IMR-90 (cell line): ENCODE data around the gene CSPG5. TPM values are rescaled to one million over a fixed set of nuclear protein-coding genes. Genes with fewer than 3 reads are reported as not detected.
A peak's percentile ranks its signal among the peaks of the same experiment; 100 is the strongest.

Experiments
- ATAC-seq: fragments of 200-7000 bp; cut with Tn5 transposase; 2 replicates; pipeline ENCODE4 v1.9.1; 2020; ENCODE audit warnings: low read depth, mild to moderate bottlenecking, moderate library complexity
- BruUV-seq: library from RNA; stranded (reverse); fragments of 400-500 nt; replicated peaks from 2 replicates; lab custom pipeline; 2021; lab: Mats Ljungman, UMichigan
- CTCF ChIA-PET: fragments of 300-600 bp; formaldehyde crosslinking; extraction: SDS; loops from one replicate; lab custom pipeline; 2021; ENCODE audit warnings: antibody characterized with exemption; lab: Yijun Ruan, JAX
- POLR2A ChIA-PET: fragments of 300-600 bp; sonication (Branson Sonifier 250); formaldehyde crosslinking; loops from one replicate; lab custom pipeline; 2022; ENCODE audit warnings: antibody characterized with exemption; ENCODE audit not compliant: unreplicated experiment; lab: Charles Lee
- DNase-seq: peaks from one replicate; pipeline ENCODE4 v3.0.0; 2013
- H2AFZ ChIP-seq: replicated peaks from 2 replicates; pipeline ENCODE3; 2013; ENCODE audit warnings: low read length, mild to moderate bottlenecking; ENCODE audit not compliant: poor library complexity
- H2AK5ac ChIP-seq: 2 replicates; pipeline ENCODE4 v1.6.1; 2013; ENCODE audit warnings: low read depth, low read length, inconsistent platforms
- H2AK9ac ChIP-seq: replicated peaks from 2 replicates; pipeline ENCODE3; 2013; ENCODE audit warnings: mild to moderate bottlenecking, low read depth, low read length, moderate library complexity; ENCODE audit not compliant: poor library complexity
- H2BK120ac ChIP-seq: 2 replicates; pipeline ENCODE4 v1.6.1; 2013; ENCODE audit warnings: low read depth, low read length, inconsistent platforms
- H2BK15ac ChIP-seq: 3 replicates; pipeline ENCODE4 v1.6.1; 2013; ENCODE audit warnings: low read depth, low read length, inconsistent platforms
- H2BK20ac ChIP-seq: 2 replicates; pipeline ENCODE4 v1.6.1; 2013; ENCODE audit warnings: low read depth, mild to moderate bottlenecking, inconsistent platforms, low read length, moderate library complexity
- H2BK5ac ChIP-seq: 2 replicates; pipeline ENCODE4 v1.6.1; 2013; ENCODE audit warnings: mild to moderate bottlenecking, low read depth, low read length, inconsistent platforms; ENCODE audit not compliant: poor library complexity, severe bottlenecking
- H3K14ac ChIP-seq: replicated peaks from 2 replicates; pipeline ENCODE4 v1.6.1; 2013; ENCODE audit warnings: low read depth, low read length, inconsistent platforms
- H3K18ac ChIP-seq: 2 replicates; pipeline ENCODE4 v1.6.1; 2013; ENCODE audit warnings: low read depth, low read length, control low read depth
- H3K23ac ChIP-seq: 2 replicates; pipeline ENCODE4 v1.6.1; 2013; ENCODE audit warnings: low read depth, low read length, inconsistent platforms
- H3K27ac ChIP-seq: 2 replicates; pipeline ENCODE4 v1.5.1; 2013; ENCODE audit warnings: mild to moderate bottlenecking, control low read depth, low read length; ENCODE audit not compliant: insufficient read depth
- H3K27me3 ChIP-seq: 2 replicates; pipeline ENCODE4 v1.6.1; 2013; ENCODE audit warnings: low read length; ENCODE audit not compliant: control insufficient read depth, insufficient read depth
- H3K36me3 ChIP-seq: 2 replicates; pipeline ENCODE4 v1.6.1; 2013; ENCODE audit warnings: low read length, mixed read lengths; ENCODE audit not compliant: control insufficient read depth, insufficient read depth
- H3K4ac ChIP-seq: 2 replicates; pipeline ENCODE4 v1.6.1; 2013; ENCODE audit warnings: low read depth, low read length, inconsistent platforms
- H3K4me1 ChIP-seq: 2 replicates; pipeline ENCODE4 v1.6.1; 2013; ENCODE audit warnings: low read length, mixed read lengths; ENCODE audit not compliant: control insufficient read depth, insufficient read depth
- H3K4me2 ChIP-seq: 2 replicates; pipeline ENCODE4 v1.6.1; 2013; ENCODE audit warnings: low read depth, mild to moderate bottlenecking, control low read depth, low read length, moderate library complexity
- H3K4me3 ChIP-seq: 2 replicates; pipeline ENCODE4 v1.5.1; 2013; ENCODE audit warnings: low read depth, mild to moderate bottlenecking, control low read depth, low read length, moderate library complexity; ENCODE audit not compliant: insufficient read depth
- H3K56ac ChIP-seq: 2 replicates; pipeline ENCODE4 v1.6.1; 2013; ENCODE audit warnings: low read length, inconsistent platforms; ENCODE audit not compliant: insufficient read depth; ENCODE audit errors: extremely low read depth
- H3K79me1 ChIP-seq, 2 experiments: 2 replicates each; pipeline ENCODE4 v1.6.1; 2013; ENCODE audit warnings: low read length in 2 of 2, inconsistent platforms in 1 of 2, low read depth in 1 of 2
- H3K9ac ChIP-seq: 2 replicates; pipeline ENCODE4 v1.6.1; 2013; ENCODE audit warnings: low read depth, low read length, control low read depth
- H3K9me1 ChIP-seq: 2 replicates; pipeline ENCODE4 v1.6.1; 2013; ENCODE audit warnings: low read length, inconsistent platforms; ENCODE audit not compliant: insufficient read depth
- H3K9me3 ChIP-seq: 2 replicates; pipeline ENCODE4 v1.6.1; 2013; ENCODE audit warnings: low read length; ENCODE audit not compliant: control insufficient read depth, insufficient read depth
- H4K20me1 ChIP-seq: 2 replicates; pipeline ENCODE4 v1.6.1; 2013; ENCODE audit warnings: low read length, inconsistent platforms; ENCODE audit not compliant: insufficient read depth
- H4K5ac ChIP-seq: 2 replicates; pipeline ENCODE4 v1.6.1; 2013; ENCODE audit warnings: mild to moderate bottlenecking, low read depth, low read length, control low read depth
- H4K8ac ChIP-seq, 2 experiments: 2 replicates each; pipeline ENCODE4 v1.6.1; 2013; ENCODE audit warnings: low read depth in 2 of 2, low read length in 2 of 2, control low read depth in 1 of 2, inconsistent platforms in 1 of 2
- H4K91ac ChIP-seq: 2 replicates; pipeline ENCODE4 v1.6.1; 2013; ENCODE audit warnings: low read depth, low read length, inconsistent platforms; ENCODE audit not compliant: insufficient read depth
- CEBPB ChIP-seq: IDR thresholded peaks from 2 replicates; pipeline ENCODE4 v1.6.1; 2012; ENCODE audit warnings: low read depth, low read length, improper control_type of control experiment
- WGBS, 2 experiments: methylation state at CpG; one replicate each; pipeline versions ENCODE4 v1.1.5 to v1.1.7; 2013; ENCODE audit warnings: missing lambda C conversion rate in 2 of 2; ENCODE audit not compliant: insufficient read length in 1 of 2; ENCODE audit errors: extremely low coverage in 2 of 2; 5-methylcytosine and 5-hydroxymethylcytosine counted together
- dilution Hi-C: fragments of 300-500 bp; cut with HindIII; formaldehyde crosslinking; loops from one replicate; pipeline ENCODE4 v1.14.3; 2018; ENCODE audit warnings: low sequenced_read_pairs; ENCODE audit not compliant: unreplicated experiment
- in situ Hi-C: fragments of 300-500 bp; cut with MboI; formaldehyde crosslinking; loops from 3 replicates; pipeline ENCODE4 v1.14.3; 2019; ENCODE audit warnings: low sequenced_read_pairs, inconsistent platforms, mixed read lengths
- intact Hi-C: fragments of 100-400 bp; cut with micrococcal nuclease; formaldehyde crosslinking; loops from 2 replicates; pipeline ENCODE4 v1.10.0; 2022
- polyA plus RNA-seq, 3 experiments: library from polyadenylated mRNA; depleted of rRNA; stranded (reverse); fragments of >200 nt; gene quantifications; 2 replicates each; pipeline ENCODE4 v1.2.3, GENCODE V29; 2012; ENCODE audit warnings: low replicate concordance in 1 of 3
- total RNA-seq: library from RNA; depleted of rRNA; stranded (reverse); fragments of >200 nt; gene quantifications from 2 replicates; pipeline ENCODE4 v1.2.3, GENCODE V29; 2012

Gene CSPG5
- total and polyA plus RNA-seq, 2 of the 4 experiments (the other 2 are of a cell fraction): under 0.01 to 0.10 TPM

- Histone ChIP-seq H3K9me1 (0 out of 2 replicates have a peak, but pooled peaks cover 3% of the 10 kb centered on the region), H3K4me2 (no peak overlapping the region), H2AFZ (peak overlapping the region; percentile 56), H3K9ac (no peak overlapping the region), H3K36me3 (no peaks in the 10 kb centered on the region), H3K9me3 (no peaks in the 10 kb centered on the region), H4K5ac (no peak overlapping the region), H3K27me3 (peaks cover 9% of the 10 kb centered on the region), H3K27ac (no peak overlapping the region), H2BK5ac (no peak overlapping the region), H4K20me1 (no peaks in the 10 kb centered on the region), H2AK9ac (no peak overlapping the region), H2BK20ac (no peak overlapping the region), H2AK5ac (no peak overlapping the region), H4K8ac (no peak overlapping the region), H3K14ac (no peak overlapping the region), H2BK120ac (no peak overlapping the region), H4K91ac (no peak overlapping the region), H3K18ac (no peak overlapping the region), H3K79me1 (no peaks in the 10 kb centered on the region), H3K4ac (no peak overlapping the region), H3K56ac (no peak overlapping the region), H3K4me3 (no peak overlapping the region), H3K23ac (no peak overlapping the region), H2BK15ac (no peak overlapping the region), H3K4me1 (no peaks in the 10 kb centered on the region)
- in situ Hi-C loops: no loop called here
- ChIA-PET POLR2A (no interaction called here), CTCF (no interaction called here)
- TF ChIP-seq CEBPB: no peak
- dilution Hi-C loops: no loop called here
- DNase-seq (peak; percentile 21), ATAC-seq (peak; percentile 58; the same call in 1 of the 2 replicates)
- WGBS, 2 experiments: no CpG with 5 or more reads among the region's 4 CpGs
- intact Hi-C loops: no loop called here
- BruUV-seq: no TSS peak
These were observed 38.4 kb downstream of the CSPG5 start for GRCh38 chr3:47540281-47540680.
